Measurements from ENCODE around the gene XXYLT1.

GRCh38 chr3:195032106-195032759 lies 238.7 kb downstream of the XXYLT1 start:
- TF ChIP-seq CTCF (IDR thresholded peaks at IDR 0.05) (no peak), EZH2 (IDR thresholded peaks at IDR 0.05) (no peak)
